Hepatocyte (in vitro differentiated cells): ENCODE results near the gene HIVEP2.

Source experiments
- EZH2 ChIP-seq: fragments of 200-600 bp; sonication (generic); IDR thresholded peaks from 2 replicates; pipeline ENCODE4 v1.6.1; 2016; ENCODE audit warnings: antibody characterized with exemption, mild to moderate bottlenecking, borderline replicate concordance
- EZH2phosphoT487 ChIP-seq: fragments of 200-600 bp; sonication (generic); IDR thresholded peaks from one replicate; pipeline ENCODE4 v1.6.1; 2018; ENCODE audit warnings: antibody characterized with exemption, mild to moderate bottlenecking, low read depth, moderate library complexity; ENCODE audit not compliant: unreplicated experiment, severe bottlenecking
- TF ChIP-seq, protein P1 (sequence below): fragments of 200-600 bp; sonication (generic); IDR thresholded peaks from 2 replicates; pipeline ENCODE4 v1.5.1; 2016; ENCODE audit warnings: antibody characterized with exemption, mild to moderate bottlenecking; ENCODE audit not compliant: poor library complexity

DNA sequence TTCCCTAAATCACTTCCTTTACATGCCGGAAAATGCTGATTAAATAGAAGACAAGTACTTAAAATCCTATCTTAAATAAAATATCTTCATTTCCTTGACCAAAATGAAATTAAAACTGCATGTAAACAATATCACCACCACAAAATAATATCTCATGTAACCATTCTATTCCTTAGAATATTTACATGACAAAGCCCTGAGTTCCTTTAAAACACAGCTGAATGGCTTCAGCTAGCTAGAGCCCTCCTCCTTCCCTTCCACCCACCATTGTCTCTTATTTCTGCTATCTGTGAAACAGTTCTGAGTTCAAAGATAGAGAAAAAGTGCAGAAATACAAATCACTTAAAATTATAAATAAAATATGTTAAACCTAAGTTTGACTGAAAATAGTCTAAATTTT lies 103.1 kb downstream of the HIVEP2 start:
- TF ChIP-seq, protein P1, sequence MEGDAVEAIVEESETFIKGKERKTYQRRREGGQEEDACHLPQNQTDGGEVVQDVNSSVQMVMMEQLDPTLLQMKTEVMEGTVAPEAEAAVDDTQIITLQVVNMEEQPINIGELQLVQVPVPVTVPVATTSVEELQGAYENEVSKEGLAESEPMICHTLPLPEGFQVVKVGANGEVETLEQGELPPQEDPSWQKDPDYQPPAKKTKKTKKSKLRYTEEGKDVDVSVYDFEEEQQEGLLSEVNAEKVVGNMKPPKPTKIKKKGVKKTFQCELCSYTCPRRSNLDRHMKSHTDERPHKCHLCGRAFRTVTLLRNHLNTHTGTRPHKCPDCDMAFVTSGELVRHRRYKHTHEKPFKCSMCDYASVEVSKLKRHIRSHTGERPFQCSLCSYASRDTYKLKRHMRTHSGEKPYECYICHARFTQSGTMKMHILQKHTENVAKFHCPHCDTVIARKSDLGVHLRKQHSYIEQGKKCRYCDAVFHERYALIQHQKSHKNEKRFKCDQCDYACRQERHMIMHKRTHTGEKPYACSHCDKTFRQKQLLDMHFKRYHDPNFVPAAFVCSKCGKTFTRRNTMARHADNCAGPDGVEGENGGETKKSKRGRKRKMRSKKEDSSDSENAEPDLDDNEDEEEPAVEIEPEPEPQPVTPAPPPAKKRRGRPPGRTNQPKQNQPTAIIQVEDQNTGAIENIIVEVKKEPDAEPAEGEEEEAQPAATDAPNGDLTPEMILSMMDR, result no peak
- TF ChIP-seq EZH2phosphoT487 (no peak), EZH2 (no peak)
